ENCODE data around the gene ANKRD11.

DNA sequence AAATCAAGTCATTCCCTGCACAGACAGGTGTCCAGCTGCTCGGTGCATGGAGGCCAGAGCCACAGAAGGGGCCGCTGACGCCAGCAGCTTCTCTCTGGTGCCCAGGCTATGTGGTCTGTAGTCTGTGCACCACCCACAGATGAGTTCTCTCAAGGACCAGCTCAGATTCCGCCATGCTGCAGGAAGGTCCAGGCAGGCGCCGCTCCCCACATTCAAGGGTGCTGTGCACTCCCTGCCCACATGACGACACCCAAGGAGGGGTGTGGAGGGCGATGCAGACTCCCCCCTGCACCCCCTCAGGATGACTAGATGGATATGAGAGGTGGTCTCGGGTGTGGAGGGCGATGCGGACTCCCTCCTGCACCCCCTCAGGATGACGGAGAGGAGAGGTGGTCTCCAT is 119.0 kb downstream of the ANKRD11 start:
- TF ChIP-seq, protein P1, sequence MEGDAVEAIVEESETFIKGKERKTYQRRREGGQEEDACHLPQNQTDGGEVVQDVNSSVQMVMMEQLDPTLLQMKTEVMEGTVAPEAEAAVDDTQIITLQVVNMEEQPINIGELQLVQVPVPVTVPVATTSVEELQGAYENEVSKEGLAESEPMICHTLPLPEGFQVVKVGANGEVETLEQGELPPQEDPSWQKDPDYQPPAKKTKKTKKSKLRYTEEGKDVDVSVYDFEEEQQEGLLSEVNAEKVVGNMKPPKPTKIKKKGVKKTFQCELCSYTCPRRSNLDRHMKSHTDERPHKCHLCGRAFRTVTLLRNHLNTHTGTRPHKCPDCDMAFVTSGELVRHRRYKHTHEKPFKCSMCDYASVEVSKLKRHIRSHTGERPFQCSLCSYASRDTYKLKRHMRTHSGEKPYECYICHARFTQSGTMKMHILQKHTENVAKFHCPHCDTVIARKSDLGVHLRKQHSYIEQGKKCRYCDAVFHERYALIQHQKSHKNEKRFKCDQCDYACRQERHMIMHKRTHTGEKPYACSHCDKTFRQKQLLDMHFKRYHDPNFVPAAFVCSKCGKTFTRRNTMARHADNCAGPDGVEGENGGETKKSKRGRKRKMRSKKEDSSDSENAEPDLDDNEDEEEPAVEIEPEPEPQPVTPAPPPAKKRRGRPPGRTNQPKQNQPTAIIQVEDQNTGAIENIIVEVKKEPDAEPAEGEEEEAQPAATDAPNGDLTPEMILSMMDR (IDR thresholded peaks at IDR 0.05) = no peak
- TF ChIP-seq POLR2A (IDR thresholded peaks at IDR 0.05) = no peak
- TF ChIP-seq POLR2AphosphoS5 (IDR thresholded peaks at IDR 0.05) = no peak
- no peak for TF ChIP-seq EP300 (IDR thresholded peaks at IDR 0.05)
